GM03348 (cell line): ENCODE measurements around the gene FRAS1.
"Not testable (repeated sequence)": the region's sequence is repeated elsewhere in the genome, so short reads cannot be mapped to it uniquely, and the experiment has no call there.

Experiments
- DNase-seq: peaks from one replicate; pipeline ENCODE4 v3.0.0; 2012; ENCODE audit warnings: low spot score

FRAS1 gene

DNA sequence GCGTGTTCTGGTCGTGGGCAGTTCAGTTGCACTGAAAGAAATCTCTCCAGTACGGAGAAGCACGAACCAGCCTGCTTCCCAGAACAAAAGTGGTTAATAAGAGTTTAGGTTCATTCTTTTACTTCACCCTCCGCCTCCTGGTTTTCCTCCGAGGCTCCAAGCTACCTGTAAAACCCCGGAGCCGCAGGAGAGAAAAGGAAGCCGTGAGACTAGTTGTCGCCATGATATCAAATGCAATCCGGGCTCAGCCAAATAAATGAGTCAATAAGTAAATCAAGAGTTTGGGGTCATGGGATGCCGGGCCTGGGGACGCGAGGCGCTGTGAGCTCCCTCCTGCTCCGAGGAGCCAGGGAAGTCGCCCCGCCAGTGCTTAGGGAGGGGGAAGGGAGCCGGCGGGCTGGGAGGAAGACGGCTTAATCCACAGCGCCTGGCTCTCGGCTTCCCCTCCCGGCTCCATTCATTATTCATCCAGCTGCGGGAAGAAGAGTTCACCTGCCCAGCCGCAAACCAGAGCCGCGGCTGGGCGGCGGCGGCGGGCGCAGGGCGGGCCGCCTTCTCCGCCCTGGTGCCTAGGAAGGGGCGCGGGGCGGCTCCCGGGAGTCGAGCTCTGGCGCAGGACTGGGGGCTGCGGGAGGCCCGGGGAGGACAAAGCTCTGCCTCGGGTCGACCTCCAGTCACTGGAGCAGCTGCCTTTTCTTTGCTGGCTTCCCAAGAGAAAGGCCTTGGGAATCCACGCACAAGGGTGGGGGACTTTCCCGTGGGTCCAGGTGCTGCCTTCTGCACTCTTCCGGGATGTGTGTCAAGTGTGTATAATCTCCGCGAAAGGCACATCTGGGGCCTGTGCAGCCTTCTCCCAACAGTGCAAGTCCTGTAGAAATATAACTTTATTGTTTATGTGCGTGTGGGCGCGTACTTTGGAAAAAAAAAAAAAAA lies 1.7 kb downstream of the FRAS1 start:
- DNase-seq, result peak; percentile 79

DNA sequence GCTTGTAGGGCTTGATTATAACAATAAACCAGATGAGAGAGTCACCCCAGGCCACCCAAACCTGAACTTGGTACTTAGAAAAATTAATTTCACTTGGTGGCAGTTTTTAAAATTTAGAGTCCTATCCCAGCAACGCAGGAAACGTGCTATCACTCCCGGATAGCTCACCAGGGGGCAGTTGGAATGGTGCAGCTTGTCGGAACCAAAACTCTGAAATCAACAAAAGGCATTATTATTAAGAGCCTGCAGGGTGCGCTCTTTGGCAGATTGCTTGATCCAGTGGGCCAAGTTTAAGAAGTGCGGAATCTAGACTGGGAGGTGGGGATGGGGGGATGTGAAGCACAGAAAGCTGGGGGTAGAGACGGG lies 2.4 kb downstream of the FRAS1 start:
- DNase-seq, result peak; percentile 61

DNA sequence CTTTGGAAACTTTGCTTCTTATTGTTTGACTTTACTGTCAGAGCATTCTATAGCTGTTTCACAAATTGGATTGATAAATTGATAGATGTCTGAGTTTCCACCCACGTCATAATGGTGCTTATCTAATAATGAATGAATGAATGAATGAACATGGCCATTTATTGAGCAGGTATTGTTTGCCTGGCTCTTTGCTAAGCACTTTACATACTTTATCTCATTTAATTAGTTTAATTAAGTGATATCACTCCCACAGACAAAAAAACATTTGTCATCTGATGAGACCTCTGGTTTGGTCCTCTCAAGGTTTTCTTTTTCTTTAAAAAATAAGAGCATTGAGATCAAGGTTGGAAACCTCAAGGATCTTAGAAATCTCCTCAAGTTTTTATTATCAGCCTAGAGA lies 2.8 kb downstream of the FRAS1 start:
- DNase-seq, result no peak

DNA sequence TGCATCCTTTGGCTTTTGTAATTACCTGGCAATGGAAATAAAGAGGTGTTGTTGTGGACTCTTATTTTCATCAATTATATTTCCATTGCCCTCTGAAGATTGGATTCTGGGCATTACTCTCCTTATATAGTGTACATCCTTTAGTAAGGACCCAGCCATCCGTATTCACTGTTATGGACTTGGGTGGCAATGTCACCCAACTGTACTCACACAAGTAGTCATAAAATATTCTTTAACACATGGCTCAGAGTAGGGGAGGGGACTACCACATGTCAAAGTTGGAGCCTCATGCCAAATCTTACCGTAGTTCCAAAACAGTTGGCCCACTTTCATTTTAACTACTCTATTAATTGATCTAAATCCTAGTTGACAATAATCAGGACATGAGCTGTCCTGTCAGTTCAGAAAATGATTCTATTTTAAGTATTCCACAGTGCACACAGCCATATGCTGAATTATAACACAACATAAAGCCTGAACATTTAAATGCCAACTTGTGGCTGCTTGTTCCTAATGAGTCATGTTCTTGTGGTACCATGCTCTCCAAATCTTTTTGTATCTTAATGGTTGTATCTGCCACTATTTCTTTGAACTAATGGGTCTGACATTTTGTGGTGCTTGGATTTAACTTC lies 4.9 kb downstream of the FRAS1 start:
- no peak for DNase-seq

DNA sequence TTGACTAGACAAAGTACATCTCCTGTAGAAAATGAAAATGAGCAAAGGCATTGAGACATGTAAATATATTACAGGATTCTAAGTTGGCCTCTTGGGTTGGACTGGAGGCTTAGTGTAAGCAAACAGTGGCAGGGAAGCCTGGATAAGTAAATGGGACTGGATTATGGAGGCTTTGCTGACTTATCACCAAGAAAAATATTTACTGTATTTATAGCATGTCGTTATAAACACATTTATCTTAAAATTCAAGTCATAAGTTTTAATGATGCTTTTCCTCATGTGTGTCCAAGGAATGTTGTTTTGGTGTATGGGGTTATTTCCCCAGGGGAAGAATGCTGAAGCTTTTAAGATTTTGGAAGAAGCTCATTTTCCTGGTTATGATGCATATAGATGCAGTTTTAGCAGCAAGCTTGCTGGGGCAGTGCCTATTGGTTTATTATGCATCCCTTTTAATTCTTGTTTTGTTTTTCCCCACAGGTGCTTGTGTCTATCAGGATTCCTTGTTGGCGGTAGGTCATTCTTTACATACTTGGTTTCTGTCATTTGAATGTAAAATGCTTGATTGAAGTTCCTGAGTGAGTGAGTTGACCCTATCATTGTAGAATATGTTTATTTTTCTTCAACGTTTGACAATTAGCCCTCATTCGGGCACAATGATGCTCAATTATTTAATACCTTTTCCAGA lies 8.5 kb downstream of the FRAS1 start:
- no peak for DNase-seq

DNA sequence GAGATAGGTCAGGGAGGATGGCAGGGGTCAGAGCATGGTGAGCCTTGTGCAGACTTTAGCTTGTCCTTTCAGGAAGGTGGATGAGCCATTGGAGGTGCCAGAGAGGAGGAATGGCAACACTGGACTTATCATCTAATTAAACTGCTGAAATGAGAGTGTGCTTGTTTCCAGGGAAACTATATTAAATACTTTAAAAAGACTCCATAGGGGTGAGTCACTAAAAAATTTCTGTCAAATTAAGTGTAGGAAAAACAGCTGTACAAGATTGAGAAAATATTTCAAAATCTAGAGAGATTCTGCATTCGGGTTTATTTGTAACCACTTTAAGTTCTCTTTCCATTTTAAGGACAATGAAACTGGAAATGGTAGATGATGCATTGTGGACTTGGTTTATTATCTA lies 11.4 kb downstream of the FRAS1 start:
- DNase-seq, result no peak

DNA sequence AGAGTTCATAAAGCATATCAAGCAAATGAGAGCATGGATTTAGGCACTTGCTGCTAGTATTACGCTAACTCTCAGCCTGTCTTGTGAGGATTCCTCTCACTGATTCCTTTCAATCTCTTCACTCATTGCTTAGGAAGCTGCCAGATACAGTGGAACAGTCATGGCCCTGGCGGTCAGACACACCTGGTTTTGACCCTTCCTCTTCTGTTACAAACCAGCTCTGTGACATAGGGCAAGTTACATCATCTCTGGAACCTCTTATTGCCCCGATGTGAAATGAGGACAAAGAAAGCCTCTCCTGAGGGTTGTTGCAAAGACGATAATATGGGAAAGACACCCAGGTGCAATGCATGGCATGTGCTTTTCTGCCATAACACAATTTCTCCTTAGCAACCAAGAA lies 12.2 kb downstream of the FRAS1 start:
- no peak for DNase-seq

DNA sequence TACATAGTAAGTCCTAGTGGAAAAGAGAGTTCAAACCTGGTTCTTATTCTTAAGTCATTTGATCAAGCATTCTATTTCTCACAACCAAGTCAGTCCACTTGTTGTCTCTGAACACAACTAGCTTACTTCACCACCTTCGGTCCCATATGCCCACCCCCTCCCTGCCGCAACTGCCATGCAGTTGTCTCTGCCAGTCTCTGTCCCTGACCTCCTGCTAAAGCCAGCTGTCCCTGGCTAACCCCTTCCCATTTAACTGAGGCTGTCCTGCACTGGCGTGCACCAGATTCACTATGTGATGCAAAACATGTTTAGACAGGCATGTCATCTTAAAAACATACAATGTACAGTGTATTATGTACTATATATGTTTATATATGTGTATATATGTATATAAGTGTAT lies 12.7 kb downstream of the FRAS1 start:
- no peak for DNase-seq

DNA sequence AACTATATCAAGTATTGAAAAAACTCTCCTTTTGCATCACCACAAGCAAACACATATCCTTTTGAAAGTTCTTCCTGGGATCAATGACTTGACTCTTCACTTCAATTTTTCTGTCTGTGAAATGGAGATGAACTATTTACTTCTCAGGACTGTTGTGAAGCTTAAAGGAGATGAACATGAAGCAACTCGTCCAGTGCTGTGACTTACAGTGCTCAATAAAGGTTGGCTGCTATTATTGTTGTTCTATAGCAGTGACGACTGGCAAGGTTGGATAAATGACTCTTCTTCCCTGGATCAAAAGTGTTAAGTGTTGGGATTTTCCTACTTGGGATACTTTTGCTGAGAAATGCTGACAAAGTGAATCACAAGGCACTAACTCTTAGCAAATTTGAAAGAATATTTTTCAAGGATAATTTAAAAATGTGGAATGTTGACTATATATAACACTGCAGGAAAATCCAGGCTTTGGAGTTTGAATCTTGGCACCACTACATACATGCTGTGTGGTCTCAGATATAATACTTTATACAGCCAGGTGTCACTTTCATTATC lies 13.7 kb downstream of the FRAS1 start:
- DNase-seq, result no peak

DNA sequence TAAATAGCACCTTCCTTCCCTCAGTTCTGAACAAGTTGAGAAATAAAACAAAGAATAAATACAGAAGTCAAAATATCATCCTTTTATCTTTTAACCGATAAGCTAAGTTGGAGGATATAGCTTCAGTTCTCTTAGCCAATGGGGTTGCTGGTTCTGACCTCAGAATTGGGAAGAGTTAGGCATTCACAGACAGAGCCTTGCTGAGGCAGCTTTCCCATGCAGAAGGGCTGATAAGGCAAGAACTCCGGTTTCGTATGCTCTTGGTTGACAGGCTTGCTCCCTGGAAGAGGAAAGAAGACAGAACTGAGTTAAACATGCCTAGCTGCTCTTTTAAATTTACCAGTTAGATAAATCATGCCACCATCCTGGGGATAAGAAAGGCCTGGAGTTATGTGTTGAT lies 17.6 kb downstream of the FRAS1 start:
- DNase-seq, result no peak

DNA sequence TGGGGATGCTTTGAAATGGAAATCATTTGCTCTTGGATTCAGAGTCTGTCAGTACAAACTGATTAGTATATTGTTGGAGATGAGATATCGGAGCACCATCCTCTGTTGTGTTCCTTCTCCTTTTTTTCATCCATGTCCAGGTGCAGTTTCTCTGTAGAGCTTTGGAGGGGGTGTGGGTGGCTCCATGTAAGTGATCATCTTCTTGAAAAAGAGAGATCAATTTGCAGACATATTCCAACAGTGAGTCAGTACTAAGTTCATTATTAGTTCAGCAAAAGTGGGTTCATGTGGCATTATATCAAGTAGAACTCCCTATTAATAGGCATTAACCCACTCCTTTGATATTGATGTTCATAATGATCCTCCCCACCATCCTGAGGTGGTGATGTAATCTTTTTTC lies 18.9 kb downstream of the FRAS1 start:
- DNase-seq, result no peak

DNA sequence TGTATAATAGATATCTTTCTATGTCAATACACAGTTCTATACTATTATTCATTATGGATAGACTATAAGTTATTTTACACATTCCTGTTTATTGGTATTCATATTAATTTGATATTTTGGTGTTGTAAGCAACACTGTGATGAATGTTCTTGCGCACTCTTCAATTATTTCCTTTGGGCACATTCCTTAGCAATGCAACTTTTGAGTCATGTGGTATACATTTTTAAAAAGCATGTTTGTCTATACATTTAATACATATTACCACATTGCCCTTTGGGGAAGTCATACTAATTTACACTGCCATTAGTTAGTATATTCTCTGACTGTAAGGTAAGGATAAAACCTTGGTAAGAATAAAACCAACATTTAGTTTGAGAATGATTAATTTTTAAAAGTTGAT lies 21.0 kb downstream of the FRAS1 start:
- no peak for DNase-seq

DNA sequence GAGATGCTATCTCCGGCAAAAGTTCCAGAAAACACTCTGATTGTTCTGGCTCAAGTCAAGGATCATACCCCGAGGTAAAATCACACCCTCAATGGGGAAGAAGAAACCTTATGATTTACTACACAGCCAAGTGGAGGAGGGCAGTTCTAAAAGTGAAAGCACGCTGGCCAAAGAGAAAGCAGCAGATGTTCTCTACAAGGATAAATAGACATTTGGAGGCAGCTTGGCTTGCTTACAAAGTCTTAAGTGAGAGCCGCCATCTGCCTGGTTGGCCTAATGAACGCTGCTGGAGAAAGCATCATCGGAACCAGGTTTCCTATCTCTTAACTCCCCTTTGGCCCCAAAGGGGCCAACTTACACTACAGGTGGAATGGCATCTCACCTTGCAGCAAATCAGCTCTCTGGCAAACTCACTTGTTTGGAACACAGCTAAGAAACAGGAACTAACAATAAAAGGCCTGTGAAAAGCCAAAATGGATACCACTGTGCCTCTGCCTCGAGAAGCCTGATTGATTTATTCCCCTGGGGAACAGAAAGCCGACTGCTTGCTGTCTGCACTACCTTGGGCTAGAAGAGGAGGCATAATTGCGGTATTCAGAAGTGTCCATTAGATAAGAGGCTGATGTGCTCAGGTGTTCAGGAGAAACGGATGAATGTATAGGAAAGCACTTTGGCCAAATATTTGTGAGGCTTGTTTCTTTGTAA lies 22.8 kb downstream of the FRAS1 start:
- DNase-seq, result no peak

DNA sequence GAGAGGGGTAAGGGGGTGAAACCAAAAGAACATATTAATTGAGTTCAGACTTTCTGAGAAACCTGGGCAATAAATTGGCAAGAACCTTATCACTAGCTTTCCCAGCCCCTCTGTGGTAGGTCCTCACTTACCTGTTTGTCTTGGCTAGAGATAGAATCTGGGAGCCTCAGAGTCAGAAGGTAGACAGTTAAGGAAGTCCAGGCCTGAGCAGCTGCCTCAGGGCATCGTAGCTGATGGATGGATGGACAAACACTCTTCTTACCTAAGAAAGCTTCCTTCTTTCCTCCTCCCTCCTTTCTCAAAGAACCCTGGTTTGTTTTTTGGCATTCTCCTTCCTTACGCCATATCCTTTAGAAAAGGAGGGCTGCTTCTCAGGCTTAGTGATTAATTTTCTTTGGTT lies 24.4 kb downstream of the FRAS1 start:
- no peak for DNase-seq

DNA sequence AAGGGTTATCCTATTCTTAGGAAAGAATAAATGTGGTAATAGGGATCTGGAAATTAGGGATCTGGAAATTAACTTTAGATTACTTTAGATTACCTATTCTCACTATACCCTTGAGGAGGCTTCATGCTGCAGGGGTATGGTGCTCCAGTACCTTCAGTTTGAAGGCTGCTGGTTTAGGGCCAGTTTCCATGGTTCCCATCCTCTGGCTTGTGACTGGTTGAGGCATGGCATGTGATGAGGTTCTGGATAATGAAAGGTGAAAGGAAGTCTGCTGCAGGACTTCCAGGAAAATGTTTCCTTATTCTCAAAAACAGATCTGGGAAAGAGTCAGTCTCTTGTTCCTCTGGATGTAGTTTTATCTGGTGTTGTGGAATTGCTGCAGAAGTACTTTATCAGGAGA lies 25.9 kb downstream of the FRAS1 start:
- DNase-seq, result no peak

DNA sequence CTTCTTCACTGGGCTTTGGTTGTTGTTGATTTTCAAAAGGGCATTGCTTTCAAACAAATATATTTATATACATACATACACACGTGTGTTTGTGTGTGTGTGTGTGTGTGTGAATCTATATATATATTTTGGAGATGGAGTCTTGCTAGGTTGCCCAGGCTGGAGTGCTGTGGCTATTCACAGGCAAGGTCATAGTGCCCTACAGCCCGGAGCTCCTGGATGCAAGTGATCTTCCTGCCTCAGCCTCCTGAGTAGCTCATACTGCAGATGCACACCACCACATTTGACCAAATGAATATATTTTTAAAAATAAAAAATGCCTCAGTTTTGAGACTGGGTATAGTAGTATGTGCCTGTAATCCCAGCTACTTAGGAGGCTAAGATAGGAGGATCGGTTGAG lies 34.4 kb downstream of the FRAS1 start:
- DNase-seq, result no peak

DNA sequence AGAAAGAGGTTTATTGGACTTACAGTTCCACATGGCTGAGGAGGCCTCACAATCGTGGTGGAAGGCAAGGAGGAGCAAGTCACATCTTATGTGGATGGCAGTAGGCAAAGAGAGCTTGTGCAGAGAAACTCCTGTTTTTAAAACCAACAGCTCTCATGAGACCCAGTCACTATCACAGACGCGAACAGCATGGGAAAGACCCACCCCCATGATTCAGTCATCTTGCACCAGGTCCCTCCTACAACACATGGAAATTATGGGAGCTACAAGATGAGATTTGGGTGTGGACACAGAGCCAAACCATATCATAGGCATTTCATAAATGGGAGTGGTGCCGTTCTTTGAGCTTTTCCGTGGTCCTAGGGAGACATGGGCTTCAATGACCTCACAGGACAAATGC lies 35.2 kb downstream of the FRAS1 start:
- DNase-seq, result not testable (repeated sequence)

DNA sequence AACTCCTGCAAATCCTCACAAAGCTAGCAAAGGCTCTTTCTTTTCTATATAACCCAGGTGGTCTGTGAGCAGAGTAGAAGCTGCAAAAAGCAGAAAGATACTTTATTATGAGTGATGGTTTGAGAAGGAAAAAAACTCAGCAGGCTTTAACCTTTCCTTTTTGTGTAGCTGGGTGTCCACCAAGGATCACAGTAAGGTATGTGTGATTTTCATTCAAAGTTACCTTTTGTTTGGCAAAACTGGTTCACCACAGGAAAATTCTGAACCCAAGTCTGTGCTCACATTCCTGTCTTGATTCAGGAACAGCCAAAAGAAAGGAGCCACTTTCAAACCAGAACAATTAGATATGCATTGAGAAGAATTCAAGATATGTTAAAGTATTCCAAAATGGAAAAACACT lies 35.7 kb downstream of the FRAS1 start:
- no peak for DNase-seq

DNA sequence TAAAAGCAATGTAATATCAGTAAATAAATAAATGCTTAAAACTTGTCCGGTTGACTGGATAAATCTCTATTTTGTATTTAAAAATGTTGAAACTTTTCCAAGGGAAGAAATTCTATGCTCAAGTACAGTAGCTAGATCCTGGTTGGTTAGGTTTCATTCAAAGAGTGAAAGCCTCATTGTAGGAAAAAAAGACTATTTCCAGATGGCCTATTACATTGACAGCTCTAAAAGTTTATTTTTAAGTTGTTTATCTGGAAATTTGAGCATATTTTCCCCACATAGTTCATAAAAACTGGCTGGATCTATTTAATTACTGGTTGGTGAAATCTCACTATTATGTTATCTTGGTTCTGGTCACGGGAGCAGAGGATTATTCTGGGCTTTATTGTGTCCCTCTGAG lies 38.0 kb downstream of the FRAS1 start:
- DNase-seq, result no peak

DNA sequence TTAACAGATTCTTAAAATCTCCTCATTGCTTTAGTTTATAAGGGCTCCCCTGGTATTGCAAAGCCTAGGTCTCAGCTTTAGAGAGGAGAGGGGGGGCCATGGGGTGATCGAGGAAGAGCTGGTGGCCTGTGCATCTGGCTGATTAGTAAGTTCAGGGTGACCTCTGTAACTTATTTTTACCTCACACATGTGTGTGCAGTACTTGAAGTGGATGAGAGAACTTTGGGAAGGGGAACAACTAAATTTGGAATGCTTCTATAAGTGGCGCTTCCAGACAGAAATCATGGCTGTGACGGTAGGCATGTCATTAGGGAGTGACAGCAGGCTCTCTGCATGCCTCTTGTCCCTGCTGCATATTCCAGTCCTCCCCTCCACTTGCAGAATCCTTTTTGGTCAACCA lies 41.9 kb downstream of the FRAS1 start:
- DNase-seq, result no peak

DNA sequence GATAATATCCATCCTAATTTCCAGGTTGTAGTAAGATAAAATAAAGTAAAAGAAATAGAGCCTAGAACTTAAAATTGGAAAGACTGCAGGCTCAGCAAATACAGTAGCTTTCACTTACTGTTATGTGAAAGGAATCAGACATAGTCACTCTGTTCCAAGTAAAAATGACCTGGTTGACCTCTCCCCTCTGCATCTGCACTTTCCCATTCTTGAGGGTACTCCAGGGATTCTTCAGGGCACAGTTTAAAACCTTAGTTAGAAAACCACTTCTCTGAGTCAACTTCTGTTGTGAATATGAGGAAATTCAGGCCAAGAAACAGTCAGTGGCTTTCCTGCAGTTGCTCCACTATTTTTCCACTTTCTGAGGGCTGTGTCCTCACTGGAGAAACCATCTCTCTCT lies 42.9 kb downstream of the FRAS1 start:
- peak; percentile 35 for DNase-seq

DNA sequence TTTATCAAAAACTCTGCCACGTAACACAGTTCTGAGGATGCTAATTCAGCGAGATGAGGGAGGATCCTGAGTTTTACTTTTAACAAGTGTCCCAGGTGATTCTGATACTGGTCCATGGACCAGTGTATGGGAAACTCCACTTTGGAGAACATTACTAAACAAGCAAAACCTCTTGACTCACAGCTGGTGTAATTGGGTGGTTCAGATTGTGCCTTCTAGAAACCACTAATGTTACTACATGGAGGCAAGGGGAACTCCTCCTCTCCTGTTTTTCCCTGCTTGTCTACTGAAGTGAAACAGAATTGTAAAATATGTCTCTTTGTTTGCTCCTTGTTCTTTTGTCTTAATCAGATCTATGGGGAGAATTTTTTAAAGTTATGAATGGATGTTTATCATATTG lies 62.6 kb downstream of the FRAS1 start:
- DNase-seq, result peak; percentile 15
